Testis (tissue), 2 donors: Measurements from ENCODE around the gene LIPG.

Source experiments
- CTCF ChIP-seq, 3 experiments: fragments of 450-650 bp in 2 of 3; fragments of 200-600 bp in 1 of 3; sonication (generic) in 1 of 3; IDR thresholded peaks; one replicate each; pipeline ENCODE4 v1.5.1; 2016 to 2019; ENCODE audit warnings: antibody characterized with exemption in 3 of 3, mild to moderate bottlenecking in 2 of 3, moderate library complexity in 1 of 3
- POLR2A ChIP-seq: fragments of 450-650 bp; IDR thresholded peaks from one replicate; pipeline ENCODE4 v1.6.1; 2017; ENCODE audit warnings: antibody characterized with exemption, mild to moderate bottlenecking, moderate library complexity

GRCh38 chr18:49537232-49537896 lies 24.5 kb upstream of the LIPG start:
- TF ChIP-seq CTCF (IDR thresholded peaks at IDR 0.05), result no peak
- no peak for TF ChIP-seq POLR2A
